Heart right ventricle (tissue), 16 donors: ENCODE results near the gene AIP. TPM values are rescaled to one million over a fixed set of nuclear protein-coding genes. Genes with fewer than 3 reads are reported as not detected.
A peak's percentile ranks its signal among the peaks of the same experiment; 100 is the strongest.

Source experiments
- ATAC-seq, 8 donors: fragments of 200-7000 bp; cut with Tn5 transposase; one replicate each; pipeline ENCODE4 v1.9.1; 2020; ENCODE audit warnings: mild to moderate bottlenecking in 8 of 8, moderate library complexity in 8 of 8, moderate number of reproducible peaks in 1 of 8
- DNase-seq, 2 donors: peaks; one replicate each; pipeline ENCODE4 v3.0.0-alpha.2; 2020
- H3K27ac ChIP-seq, 10 donors: fragments of 200-600 bp; sonication (generic) in 2 of 10; one replicate each; pipeline versions ENCODE4 v1.5.0 to v1.8.0; 2020 to 2022; ENCODE audit warnings: mild to moderate bottlenecking in 3 of 10
- H3K27me3 ChIP-seq, 7 donors: fragments of 200-600 bp; one replicate each; pipeline ENCODE4 v1.8.0; 2021 to 2022; ENCODE audit warnings: mild to moderate bottlenecking in 2 of 7
- H3K36me3 ChIP-seq, 9 donors: fragments of 200-600 bp; sonication (generic) in 1 of 9; one replicate each; pipeline versions ENCODE4 v1.5.0 to v1.8.0; 2020 to 2022; ENCODE audit warnings: mild to moderate bottlenecking in 2 of 9
- H3K4me1 ChIP-seq, 9 donors: fragments of 200-600 bp; sonication (generic) in 1 of 9; one replicate each; pipeline versions ENCODE4 v1.5.0 to v1.8.0; 2020 to 2022; ENCODE audit warnings: mild to moderate bottlenecking in 4 of 9
- H3K4me3 ChIP-seq, 10 donors: fragments of 200-600 bp; sonication (generic) in 2 of 10; one replicate each; pipeline versions ENCODE4 v1.5.0 to v1.8.0; 2020 to 2022; ENCODE audit warnings: mild to moderate bottlenecking in 7 of 10, moderate library complexity in 2 of 10
- H3K9me3 ChIP-seq, 11 donors: fragments of 200-600 bp in 10 of 11; sonication (generic) in 2 of 11; one replicate each; pipeline versions ENCODE4 v1.5.0 to v1.8.0; 2013 to 2022; ENCODE audit warnings: mild to moderate bottlenecking in 2 of 11, control low read depth in 1 of 11, moderate library complexity in 1 of 11
- CTCF ChIP-seq, 9 donors: fragments of 200-600 bp; sonication (generic) in 2 of 9; IDR thresholded peaks; one replicate each; pipeline versions ENCODE4 v1.5.0 to v1.8.0; 2021 to 2022; ENCODE audit warnings: antibody characterized with exemption in 9 of 9, mild to moderate bottlenecking in 5 of 9, moderate library complexity in 1 of 9
- WGBS, 2 donors: extraction: QIAGEN DNeasy Blood & Tissue Kit; methylation state at CpG; one replicate each; pipeline ENCODE4 v1.1.7; 2013; ENCODE audit warnings: inconsistent platforms in 1 of 2; 5-methylcytosine and 5-hydroxymethylcytosine counted together
- intact Hi-C, 10 donors: fragments of 100-400 bp; cut with DNase I; formaldehyde crosslinking; loops; one replicate each; pipeline versions ENCODE4 v1.11.1 to v1.14.2; 2022
- polyA plus RNA-seq, 2 donors: library from polyadenylated mRNA; stranded (reverse); fragments of 200-250 nt; gene quantifications; one replicate each; pipeline ENCODE4 v1.2.3, GENCODE V29; 2013
- total RNA-seq, 10 donors: library from RNA; stranded (reverse); fragmentation: NEBNext Ultra II Directional in 3 of 10; extraction: Animal tissue kit (Norgen Biotek cat#: 25700) in 3 of 10; gene quantifications; one replicate each; pipeline versions ENCODE4 v1.2.1 to v1.2.4, GENCODE V29; 2021 to 2023
- donor health status: Arrhythmogenic right ventricular cardiomyopathy.
- donor health status: ischemic (EF 13 %, LVEDD 7.1; RV severe dilation, severe dysfunction).
- donor health status: healthy with polysubstance abuse.
- donor health status: DM: no; HTN: yes; CAD: no.
- donor health status: DM: no; HTN: no; CAD: no.
- donor health status: ischemic (EF 25% LVEDD 6.9; RV normal size, moderate dysfunction).
- donor health status: ischemic (EF 25% LVEDD 5.7; RV mildly dilated, moderate dysfunction).
- donor health status: healthy.
- donor health status: DM: yes; HTN: yes; CAD: no.
- donor health status: Ischemic cardiomyopathy.
- donor health status: ischemic (EF 35%, LVEDD 5.7; RV mildly dilated, moderate dysfunction).
- donor health status: nonischemic (EF 11% LVEDD 7.7; RV severe dilation, severe dysfunction).
- donor health status: DM: yes; HTN: yes; CAD: no.
- donor health status: PGD.
- donor health status: ischemic (EF 29% LVEDD 5.4; RV normal size, mild dysfunction).
- donor health status: nonischemic (EF 23%, LVEDD 6.1; RV moderate dilation, normal function).

AIP gene
- total and polyA plus RNA-seq, 12 donors: 37.5 to 104 (median 52.3) TPM

DNA sequence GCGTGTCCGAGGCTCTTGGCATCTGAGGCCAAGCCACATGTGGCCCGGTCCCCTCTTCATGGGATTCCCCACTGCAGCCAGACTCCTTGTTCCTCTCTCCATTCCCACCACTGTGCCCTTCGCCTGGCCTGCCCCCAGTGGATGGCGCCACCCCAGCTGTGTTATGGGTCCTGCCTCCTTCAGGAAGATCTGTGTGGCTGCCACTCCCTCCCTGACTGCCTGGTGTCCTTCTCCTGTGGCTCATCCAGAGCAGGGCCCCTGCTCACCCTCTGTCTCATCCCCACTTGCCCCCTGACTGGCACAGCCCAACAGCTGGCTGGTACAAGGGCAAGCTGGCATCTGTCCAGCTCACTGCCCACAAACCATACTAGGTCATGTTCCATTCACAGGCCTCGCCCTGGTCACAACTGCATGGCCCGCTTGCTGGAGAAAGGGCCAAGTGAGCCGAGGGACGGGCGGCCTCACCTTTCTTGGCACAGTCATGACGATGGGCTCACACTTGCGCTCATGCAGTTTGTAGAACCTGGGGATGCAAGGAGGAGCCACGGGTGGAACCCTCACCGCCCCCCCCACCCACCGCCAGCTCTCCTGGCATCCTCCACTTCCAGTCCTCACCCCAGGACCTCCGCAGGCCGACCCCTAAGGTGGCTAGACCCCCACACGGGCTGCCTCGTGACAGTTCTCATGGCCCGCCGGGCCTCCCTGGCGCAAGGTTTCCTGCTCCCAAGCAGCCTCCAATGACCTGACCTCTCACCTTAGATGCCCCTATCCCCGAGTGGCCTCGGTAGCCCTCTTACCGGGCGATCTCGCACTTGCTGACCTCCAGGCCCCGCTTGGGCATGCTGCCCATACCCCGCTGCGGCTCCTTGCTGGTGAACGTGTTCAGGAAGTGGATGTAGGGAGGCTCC is 43.3 kb upstream of the AIP start:
- ATAC-seq (peak in 2 of 8 donors; percentile 1 to 3), DNase-seq (no peak)
- Histone ChIP-seq H3K4me1 (peaks cover 14 to 68% (median 47%) of the 10 kb centered on the region in 9 donors), H3K27ac (peak overlapping the region in 8 of 10 donors; percentile 28 to 93 (median 50)), H3K4me3 (peak overlapping the region in 1 of 10 donors; percentile 59), H3K27me3 (no peaks in the 10 kb centered on the region), H3K9me3 (no peaks in the 10 kb centered on the region), H3K36me3 (peaks cover 0 to 71% (median 12%) of the 10 kb centered on the region in 9 donors)
- TF ChIP-seq CTCF (IDR thresholded peaks at IDR 0.05): peak in 4 of 9 donors; percentile 14 to 23 (median 21)
- WGBS, 2 donors: 69 to 74% methylated on average over 30 to 31 of the region's 31 CpGs
- intact Hi-C loops: loop anchor here in 1 of 10 donors (10.0 kb wide), 1 partner anchor 895 kb away; the partner anchor contains the start of genes ACTN3 and ZDHHC24

GRCh38 chr11:67440229-67441097 is 42.4 kb upstream of the AIP start:
- peak in 1 of 8 donors; percentile 11 for ATAC-seq
- Histone ChIP-seq H3K27me3 (no peaks in the 10 kb centered on the region), H3K4me3 (peak overlapping the region in 1 of 10 donors; percentile 7), H3K4me1 (peaks cover 14 to 68% (median 47%) of the 10 kb centered on the region in 9 donors), H3K9me3 (no peaks in the 10 kb centered on the region), H3K27ac (peak overlapping the region in 8 of 10 donors; percentile 15 to 93 (median 50)), H3K36me3 (peaks cover 0 to 62% (median 11%) of the 10 kb centered on the region in 9 donors)
- TF ChIP-seq CTCF (IDR thresholded peaks at IDR 0.05): no peak
- WGBS, 2 donors: 65 to 76% methylated on average over 17 of the region's 17 CpGs
- intact Hi-C loops: loop anchor here in 1 of 10 donors (10.0 kb wide), 1 partner anchor 896 kb away; the partner anchor contains the start of genes ACTN3 and ZDHHC24
- DNase-seq: no peak

- DNase-seq: no peak
- Histone ChIP-seq H3K36me3 (peaks cover 0 to 55% (median 10%) of the 10 kb centered on the region in 9 donors), H3K4me3 (no peak overlapping the region), H3K9me3 (no peaks in the 10 kb centered on the region), H3K27ac (peak overlapping the region in 1 of 10 donors; percentile 20), H3K27me3 (no peaks in the 10 kb centered on the region), H3K4me1 (peaks cover 14 to 66% (median 47%) of the 10 kb centered on the region in 9 donors)
- no peak for TF ChIP-seq CTCF (IDR thresholded peaks at IDR 0.05)
- 92% methylated on average over 21 of the region's 21 CpGs for WGBS, 2 donors
- no peak for ATAC-seq
- intact Hi-C loops: loop anchor here in 1 of 10 donors (10.0 kb wide), 1 partner anchor 896 kb away; the partner anchor contains the start of genes ACTN3 and ZDHHC24
Observed at GRCh38 chr11:67441098-67441563, 41.7 kb upstream of the AIP start.
